AG10803 (cell line): ENCODE measurements around the gene RPS16.

Experiments
- DNase-seq: peaks from one replicate; pipeline ENCODE4 v3.0.0; 2010; ENCODE audit warnings: low read depth
- H3K4me3 ChIP-seq: 2 replicates; pipeline ENCODE4 v1.5.1; 2011; ENCODE audit warnings: mild to moderate bottlenecking, low read length, control low read depth
- TF ChIP-seq, protein P1 (sequence below): conservative IDR thresholded peaks from 2 replicates; pipeline ENCODE4 v1.5.1; 2011; ENCODE audit warnings: mild to moderate bottlenecking, low read length, control low read depth, inconsistent platforms

RPS16 gene

DNA sequence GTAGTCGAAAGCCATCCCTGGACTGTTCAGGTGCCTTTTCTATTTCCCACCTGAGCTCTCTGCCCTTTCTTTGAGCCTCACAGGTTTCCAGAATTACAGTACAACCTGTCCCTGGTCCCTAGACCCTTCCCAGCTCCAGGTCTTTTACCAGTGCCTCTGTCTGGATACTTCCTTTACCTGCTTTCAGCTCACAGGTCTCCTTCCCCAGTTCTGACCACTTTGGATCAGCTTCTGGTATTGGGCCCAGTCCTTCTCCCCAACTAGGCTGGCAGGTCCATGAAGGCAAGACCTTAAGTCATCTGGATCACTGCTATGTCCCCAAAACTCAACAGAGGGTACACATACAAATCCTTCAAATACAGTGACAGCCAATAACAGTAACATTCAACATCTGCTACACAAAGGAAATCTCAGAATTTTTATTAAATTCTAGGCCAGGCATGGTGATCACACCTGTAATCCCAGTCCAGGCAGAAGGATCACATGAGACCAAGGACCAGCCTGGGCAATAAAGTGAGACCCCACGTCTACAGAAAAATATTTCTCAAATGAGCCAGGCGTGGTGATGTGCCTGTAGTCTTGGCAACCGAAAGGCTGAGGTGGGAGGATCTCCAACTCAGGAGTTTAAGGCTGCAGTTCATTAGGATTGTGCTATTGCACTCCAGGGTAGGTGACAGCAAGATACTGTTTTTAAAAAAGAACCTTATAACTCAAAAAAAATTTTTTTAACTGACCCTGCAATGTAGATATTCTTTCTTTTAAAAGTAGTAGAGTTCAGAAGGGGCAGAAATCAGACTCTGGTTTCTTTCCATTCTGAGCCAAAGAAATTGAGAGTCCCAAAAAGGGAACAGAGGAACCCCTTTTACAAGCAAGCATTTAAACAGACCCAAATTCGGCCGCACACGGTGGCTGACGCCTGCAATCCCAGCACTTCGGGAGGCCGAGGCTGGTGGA lies 1.3 kb downstream of the RPS16 start:
- TF ChIP-seq, protein P1, sequence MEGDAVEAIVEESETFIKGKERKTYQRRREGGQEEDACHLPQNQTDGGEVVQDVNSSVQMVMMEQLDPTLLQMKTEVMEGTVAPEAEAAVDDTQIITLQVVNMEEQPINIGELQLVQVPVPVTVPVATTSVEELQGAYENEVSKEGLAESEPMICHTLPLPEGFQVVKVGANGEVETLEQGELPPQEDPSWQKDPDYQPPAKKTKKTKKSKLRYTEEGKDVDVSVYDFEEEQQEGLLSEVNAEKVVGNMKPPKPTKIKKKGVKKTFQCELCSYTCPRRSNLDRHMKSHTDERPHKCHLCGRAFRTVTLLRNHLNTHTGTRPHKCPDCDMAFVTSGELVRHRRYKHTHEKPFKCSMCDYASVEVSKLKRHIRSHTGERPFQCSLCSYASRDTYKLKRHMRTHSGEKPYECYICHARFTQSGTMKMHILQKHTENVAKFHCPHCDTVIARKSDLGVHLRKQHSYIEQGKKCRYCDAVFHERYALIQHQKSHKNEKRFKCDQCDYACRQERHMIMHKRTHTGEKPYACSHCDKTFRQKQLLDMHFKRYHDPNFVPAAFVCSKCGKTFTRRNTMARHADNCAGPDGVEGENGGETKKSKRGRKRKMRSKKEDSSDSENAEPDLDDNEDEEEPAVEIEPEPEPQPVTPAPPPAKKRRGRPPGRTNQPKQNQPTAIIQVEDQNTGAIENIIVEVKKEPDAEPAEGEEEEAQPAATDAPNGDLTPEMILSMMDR, result no peak
- H3K4me3 ChIP-seq, result peak overlapping the region; percentile 99
- peak; percentile 16 for DNase-seq

DNA sequence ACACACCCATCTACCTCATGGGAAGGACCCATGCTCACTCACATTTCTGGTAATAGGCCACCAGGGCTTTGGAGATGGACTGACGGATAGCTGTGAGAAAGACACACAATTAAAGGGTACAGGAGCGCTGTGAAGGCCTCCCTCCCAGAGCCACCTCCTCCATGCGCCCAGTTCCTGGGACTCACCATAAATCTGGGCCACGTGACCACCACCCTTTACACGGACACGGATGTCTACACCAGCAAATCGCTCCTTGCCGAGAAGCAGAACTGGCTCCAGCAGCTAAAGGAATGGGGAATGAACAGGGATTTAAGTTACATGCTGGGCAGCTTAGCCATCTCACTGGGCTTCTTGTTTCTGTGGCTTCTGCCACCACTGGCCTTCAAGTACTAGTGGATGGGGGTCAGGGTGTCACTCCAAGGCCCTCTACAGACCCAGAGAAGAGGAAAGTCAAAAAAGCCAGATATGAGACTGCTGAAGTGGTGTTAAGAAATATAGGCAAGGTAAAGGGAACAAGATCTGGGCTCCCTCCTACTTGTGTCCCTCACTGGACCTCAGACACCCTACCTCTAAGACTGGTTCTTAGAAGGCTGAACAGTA lies 2.2 kb downstream of the RPS16 start:
- DNase-seq, result no peak
- no peak overlapping the region for H3K4me3 ChIP-seq
- TF ChIP-seq, protein P1, result no peak

DNA sequence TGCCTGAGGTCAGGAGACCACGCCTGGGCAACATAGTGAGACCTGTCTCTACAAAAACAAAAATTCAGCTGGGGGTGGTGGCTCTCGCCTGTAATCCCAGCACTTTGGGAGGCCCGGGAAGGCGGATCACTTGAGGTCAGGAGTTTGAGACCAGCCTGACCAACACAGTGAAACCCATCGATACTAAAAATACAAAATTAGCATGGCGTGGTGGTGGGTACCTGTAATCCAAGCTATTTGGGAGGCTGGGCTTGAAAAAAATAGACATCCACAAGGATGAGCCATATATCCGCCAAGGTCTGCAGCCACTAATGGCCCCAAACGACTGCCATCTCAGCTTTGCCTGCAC lies 3.1 kb downstream of the RPS16 start:
- H3K4me3 ChIP-seq, result no peak overlapping the region
- TF ChIP-seq, protein P1, result no peak
- DNase-seq, result no peak

DNA sequence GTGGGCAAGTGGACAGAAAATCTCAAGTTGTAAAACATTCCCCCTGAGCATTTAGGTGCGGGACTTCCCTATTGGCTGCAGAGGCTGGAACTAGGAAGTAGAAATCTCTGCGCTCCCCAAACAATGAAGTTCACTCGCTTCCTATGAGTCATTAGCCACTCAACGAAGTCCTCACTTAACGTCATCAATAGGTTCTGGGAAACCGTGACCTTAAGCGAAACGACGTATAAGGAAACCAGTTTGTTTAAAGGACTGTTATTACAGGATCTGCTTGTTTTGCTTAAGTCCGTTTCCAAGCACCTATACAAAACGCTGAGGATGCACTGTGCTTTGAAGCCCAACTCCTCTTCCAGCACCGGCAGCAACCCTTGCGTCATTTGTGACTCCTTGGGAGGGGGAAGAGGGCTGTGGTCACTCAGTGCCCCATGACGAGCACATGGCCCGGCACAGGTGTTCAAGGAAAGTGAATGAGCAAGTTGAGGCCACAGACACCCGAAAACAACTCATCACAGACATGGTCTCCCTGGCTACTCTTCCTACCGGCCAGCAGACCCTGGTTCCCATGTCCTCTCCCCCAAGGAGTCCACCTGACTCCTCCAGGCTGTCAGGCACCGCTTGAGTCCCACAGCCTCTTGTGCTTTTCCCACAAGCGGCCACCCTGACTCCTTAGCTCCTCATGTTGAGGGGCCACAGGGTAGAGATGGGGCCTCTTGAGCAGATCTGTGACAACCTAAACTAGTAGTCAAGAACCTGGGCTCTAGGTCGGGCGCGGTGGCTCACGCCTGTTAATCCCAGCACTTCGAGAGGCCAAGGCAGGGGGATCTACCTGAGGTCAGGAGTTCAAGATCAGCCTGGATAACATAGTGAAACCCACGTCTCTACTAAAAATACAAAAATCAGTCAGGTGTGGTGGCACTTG lies 4.8 kb downstream of the RPS16 start:
- DNase-seq, result peak; percentile 19
- TF ChIP-seq, protein P1, result no peak

DNA sequence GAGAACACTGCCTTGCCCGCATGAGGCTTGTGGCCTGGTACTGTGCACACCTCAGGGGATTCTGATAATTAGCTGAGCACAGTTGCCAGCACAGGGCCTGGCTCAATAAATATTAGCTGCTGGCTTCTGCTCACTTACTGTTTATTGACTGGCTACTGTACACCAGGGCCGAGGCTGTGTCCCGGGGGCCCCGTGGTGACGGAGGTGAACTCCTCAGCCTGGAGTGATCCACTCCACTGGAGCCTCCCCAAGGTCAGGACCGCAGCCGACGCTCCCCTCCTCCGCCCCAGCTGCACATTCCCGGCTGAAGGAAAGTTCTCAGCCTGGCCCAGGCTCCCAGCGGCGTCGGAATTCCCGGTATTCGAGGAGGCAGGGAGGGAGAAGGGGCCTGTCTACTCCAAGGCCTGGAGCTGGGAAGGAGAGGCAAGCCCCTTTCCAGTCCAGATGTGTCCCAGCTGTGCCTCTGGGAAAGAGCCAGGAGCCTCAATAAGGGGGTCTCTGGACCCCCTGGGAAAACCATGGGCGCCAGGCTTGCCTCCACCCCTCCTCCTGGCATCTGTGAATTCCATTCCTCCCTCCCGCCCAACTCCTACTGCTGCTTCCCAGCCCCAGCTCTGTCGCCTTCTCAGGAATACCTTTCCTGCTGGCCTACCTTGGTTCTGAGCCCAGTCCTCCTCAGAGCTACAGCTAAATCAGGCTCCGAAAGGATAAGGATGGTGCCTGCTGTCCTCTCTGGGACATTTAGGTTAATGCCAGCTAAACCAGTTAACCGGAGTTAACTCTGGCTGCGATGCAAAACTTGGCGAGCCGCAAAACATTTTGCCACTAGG lies 7.3 kb downstream of the RPS16 start:
- TF ChIP-seq, protein P1, result peak; percentile 20
- peak; percentile 93 for DNase-seq
- H3K4me3 ChIP-seq, result peak overlapping the region; percentile 20; the same call in 1 of the 2 replicates

More for the DNA sequence above, 4.8 kb downstream of the RPS16 start:
- no peak overlapping the region for H3K4me3 ChIP-seq

DNA sequence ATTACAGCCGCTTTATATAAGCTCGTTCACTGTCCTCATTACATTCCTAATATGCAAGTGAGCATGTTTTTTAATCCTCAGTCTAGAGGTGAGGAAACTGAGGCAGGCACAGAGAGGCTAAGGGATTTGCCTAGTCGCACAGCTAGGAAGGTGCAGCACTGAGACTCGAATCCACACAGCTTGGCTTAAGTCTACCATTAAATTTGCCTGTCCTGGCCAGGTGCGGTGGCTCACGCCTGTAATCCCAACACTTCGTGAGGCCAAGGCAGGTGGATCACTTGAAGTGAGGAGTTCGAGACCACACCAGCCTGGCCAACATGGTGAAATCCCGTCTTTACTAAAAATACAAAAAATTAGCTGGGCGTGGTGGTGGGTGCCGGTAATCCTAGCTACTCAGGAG lies 8.0 kb downstream of the RPS16 start:
- TF ChIP-seq, protein P1, result no peak
- DNase-seq, result no peak
- no peak overlapping the region for H3K4me3 ChIP-seq
